B cell (primary cell): ENCODE data around the gene ILK. TPM values are rescaled to one million over a fixed set of nuclear protein-coding genes. Genes with fewer than 3 reads are reported as not detected.

Source experiments
- ATAC-seq: fragments of 200-7000 bp; cut with Tn5 transposase; one replicate; pipeline ENCODE4 v1.10.0; 2021; ENCODE audit warnings: low read depth, mild to moderate bottlenecking, moderate number of reproducible peaks, moderate library complexity
- CTCF ChIA-PET: fragments of 350-600 bp; sonication (Branson Sonifier 250); formaldehyde crosslinking; loops from one replicate; lab custom pipeline; 2021; ENCODE audit warnings: antibody characterized with exemption, inconsistent platforms; lab: Charles Lee
- POLR2A ChIA-PET: fragments of 350-600 bp; sonication (Branson Sonifier 250); formaldehyde crosslinking; loops from one replicate; lab custom pipeline; 2021; ENCODE audit warnings: antibody characterized with exemption; lab: Charles Lee
- DNase-seq: peaks from one replicate; pipeline ENCODE4 v3.0.0; 2013
- H2AFZ ChIP-seq: 2 replicates; pipeline ENCODE4 v1.6.1; 2012; ENCODE audit warnings: mild to moderate bottlenecking, low read depth, low read length; ENCODE audit not compliant: insufficient read depth, poor library complexity, severe bottlenecking
- H3K27ac ChIP-seq, 2 donors: 1 replicate in 1 of 2; 2 replicates in 1 of 2; pipeline ENCODE4 v1.5.1; 2012 to 2013; ENCODE audit warnings: low read length in 2 of 2, mild to moderate bottlenecking in 2 of 2, moderate library complexity in 1 of 2
- H3K27me3 ChIP-seq, 4 experiments: fragments of 200-600 bp in 1 of 4; sonication (generic) in 1 of 4; replicated peaks in 1 of 4; 1 replicate in 2 of 4; 2 replicates in 2 of 4; pipeline versions ENCODE4 v1.6.1 to v1.7.0; 2013 to 2016; ENCODE audit warnings: low read length in 3 of 4, mild to moderate bottlenecking in 2 of 4, mixed read lengths in 1 of 4, moderate library complexity in 1 of 4; ENCODE audit not compliant: insufficient read depth in 4 of 4, control insufficient read depth in 3 of 4; ENCODE audit errors: control extremely low read depth in 1 of 4
- H3K36me3 ChIP-seq, 2 experiments: replicated peaks in 1 of 2; 1 replicate in 1 of 2; 2 replicates in 1 of 2; pipeline versions ENCODE4 v1.6.1 to v1.7.1; 2013; ENCODE audit warnings: low read length in 1 of 2; ENCODE audit not compliant: insufficient read depth in 2 of 2, control insufficient read depth in 1 of 2; ENCODE audit errors: control extremely low read depth in 1 of 2, extremely low read depth in 1 of 2
- H3K4me1 ChIP-seq, 2 donors: fragments of 200-600 bp in 1 of 2; sonication (generic) in 1 of 2; 1 replicate in 1 of 2; 2 replicates in 1 of 2; pipeline versions ENCODE4 v1.5.1 to v1.6.1; 2013 to 2017; ENCODE audit warnings: low read length in 2 of 2; ENCODE audit not compliant: control insufficient read depth in 2 of 2, insufficient read depth in 2 of 2
- H3K4me2 ChIP-seq: replicated peaks from 2 replicates; pipeline ENCODE3; 2012; ENCODE audit warnings: mild to moderate bottlenecking, low read depth, low read length; ENCODE audit not compliant: poor library complexity, severe bottlenecking
- H3K4me3 ChIP-seq, 5 experiments: fragments of 200-600 bp in 1 of 5; sonication (generic) in 1 of 5; 1 replicate in 3 of 5; 2 replicates in 2 of 5; pipeline versions ENCODE4 v1.5.1 to v1.7.0; 2011 to 2016; ENCODE audit warnings: low read length in 4 of 5, mild to moderate bottlenecking in 4 of 5, low read depth in 2 of 5, control low read depth in 1 of 5, moderate library complexity in 1 of 5; ENCODE audit not compliant: insufficient read depth in 1 of 5; ENCODE audit errors: control extremely low read depth in 1 of 5, extremely low read depth in 1 of 5
- H3K79me2 ChIP-seq: fragments of 200-600 bp; sonication (generic); one replicate; pipeline ENCODE4 v1.6.0; 2016; ENCODE audit warnings: low read length; ENCODE audit not compliant: control insufficient read depth, insufficient read depth
- H3K9ac ChIP-seq: fragments of 200-600 bp; sonication (generic); 2 replicates; pipeline ENCODE4 v1.6.1; 2017; ENCODE audit warnings: mild to moderate bottlenecking, low read length, moderate library complexity
- H3K9me3 ChIP-seq, 3 donors: one replicate each; pipeline versions ENCODE4 v1.6.1 to v1.7.1; 2013; ENCODE audit warnings: low read length in 2 of 3; ENCODE audit not compliant: control insufficient read depth in 2 of 3, insufficient read depth in 1 of 3; ENCODE audit errors: control extremely low read depth in 1 of 3
- H4K20me1 ChIP-seq: 2 replicates; pipeline ENCODE4 v1.6.0; 2012; ENCODE audit warnings: mild to moderate bottlenecking, low read length; ENCODE audit not compliant: insufficient read depth, control insufficient read depth, poor library complexity, severe bottlenecking
- H3K27ac Mint-ChIP-seq: one replicate; pipeline ENCODE4 v1.8.0; 2021; ENCODE audit warnings: mixed read lengths
- H3K27me3 Mint-ChIP-seq: one replicate; pipeline ENCODE4 v1.8.0; 2021; ENCODE audit warnings: mixed read lengths
- H3K4me1 Mint-ChIP-seq: one replicate; pipeline ENCODE4 v1.8.0; 2021; ENCODE audit warnings: mixed read lengths
- H3K4me3 Mint-ChIP-seq: one replicate; pipeline ENCODE4 v1.8.0; 2021; ENCODE audit warnings: mixed read lengths
- H3K9me3 Mint-ChIP-seq: one replicate; pipeline ENCODE4 v1.8.0; 2022; ENCODE audit warnings: mixed read lengths; ENCODE audit not compliant: insufficient read depth
- EZH2 ChIP-seq: IDR thresholded peaks from 2 replicates; pipeline ENCODE4 v1.6.1; 2012; ENCODE audit warnings: borderline replicate concordance, low read depth, mild to moderate bottlenecking, moderate library complexity, low read length; ENCODE audit not compliant: insufficient read depth, poor library complexity, severe bottlenecking
- intact Hi-C: fragments of 100-400 bp; cut with micrococcal nuclease; formaldehyde crosslinking; loops from one replicate; pipeline ENCODE4 v1.10.0; 2022
- polyA plus RNA-seq: library from polyadenylated mRNA; depleted of rRNA; stranded (reverse); fragments of >200 nt; gene quantifications from 2 replicates; pipeline ENCODE4 v1.2.3, GENCODE V29; 2012
- total RNA-seq, 2 donors: library from RNA; stranded (reverse); fragments of 120-200 nt in 1 of 2; gene quantifications; 1 replicate in 1 of 2; 2 replicates in 1 of 2; pipeline versions ENCODE4 v1.2.3 to v1.2.4, GENCODE V29; 2013 to 2022
- TF ChIP-seq, protein P1 (sequence below): fragments of 200-600 bp; IDR thresholded peaks from one replicate; pipeline ENCODE4 v1.8.0; 2022; ENCODE audit warnings: antibody characterized with exemption, mild to moderate bottlenecking

ILK gene
- total and polyA plus RNA-seq, 2 donors (not counting 1 experiment from before 2014, with no cell fraction given) = 88.5 to 131 TPM

DNA sequence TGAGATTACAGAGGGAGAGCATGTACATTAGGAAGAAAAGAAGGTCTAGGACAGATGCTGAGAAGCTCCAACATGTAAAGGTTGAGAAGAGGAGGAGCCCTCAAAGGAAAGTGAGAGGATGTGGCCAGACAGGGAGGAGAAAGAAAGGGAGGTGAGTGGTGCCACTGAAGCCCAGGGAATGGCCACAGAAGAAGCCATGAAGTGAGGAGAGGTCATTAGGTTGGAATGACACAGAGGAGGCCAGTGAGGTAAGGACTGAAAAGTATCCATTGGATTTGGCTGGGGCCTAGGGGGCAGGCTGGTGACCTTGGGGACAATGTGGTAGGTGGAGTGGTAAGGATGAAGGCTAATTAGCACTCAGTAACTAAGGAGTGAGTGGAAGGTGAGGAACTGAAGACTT lies 55.1 kb downstream of the ILK start:
- H3K27me3 ChIP-seq = peaks cover 0 to 19% (median 12%) of the 10 kb centered on the region in 4 experiments
- Mint-ChIP-seq H3K9me3 (no peaks in the 10 kb centered on the region), H3K4me3 (no peak overlapping the region), H3K27ac (no peak overlapping the region), H3K27me3 (peaks cover 13% of the 10 kb centered on the region), H3K4me1 (peaks cover 9% of the 10 kb centered on the region)
- no peaks in the 10 kb centered on the region for H3K36me3 ChIP-seq
- H4K20me1 ChIP-seq = no peaks in the 10 kb centered on the region
- ChIA-PET CTCF (interaction anchor here (0.8 to 1.0 kb wide), 2 partner anchors 9 to 317 kb away, joined by 4 to 7 read pairs; no protein-coding TSS in a partner anchor), POLR2A (no interaction called here)
- ATAC-seq (no peak), DNase-seq (no peak)
- no peak overlapping the region for H3K27ac ChIP-seq
- no peak overlapping the region for H3K4me3 ChIP-seq
- no peaks in the 10 kb centered on the region for H3K79me2 ChIP-seq
- no peak overlapping the region for H2AFZ ChIP-seq
- intact Hi-C loops = no loop called here
- H3K4me2 ChIP-seq = no peak overlapping the region
- TF ChIP-seq EZH2 = no peak
- TF ChIP-seq, protein P1, sequence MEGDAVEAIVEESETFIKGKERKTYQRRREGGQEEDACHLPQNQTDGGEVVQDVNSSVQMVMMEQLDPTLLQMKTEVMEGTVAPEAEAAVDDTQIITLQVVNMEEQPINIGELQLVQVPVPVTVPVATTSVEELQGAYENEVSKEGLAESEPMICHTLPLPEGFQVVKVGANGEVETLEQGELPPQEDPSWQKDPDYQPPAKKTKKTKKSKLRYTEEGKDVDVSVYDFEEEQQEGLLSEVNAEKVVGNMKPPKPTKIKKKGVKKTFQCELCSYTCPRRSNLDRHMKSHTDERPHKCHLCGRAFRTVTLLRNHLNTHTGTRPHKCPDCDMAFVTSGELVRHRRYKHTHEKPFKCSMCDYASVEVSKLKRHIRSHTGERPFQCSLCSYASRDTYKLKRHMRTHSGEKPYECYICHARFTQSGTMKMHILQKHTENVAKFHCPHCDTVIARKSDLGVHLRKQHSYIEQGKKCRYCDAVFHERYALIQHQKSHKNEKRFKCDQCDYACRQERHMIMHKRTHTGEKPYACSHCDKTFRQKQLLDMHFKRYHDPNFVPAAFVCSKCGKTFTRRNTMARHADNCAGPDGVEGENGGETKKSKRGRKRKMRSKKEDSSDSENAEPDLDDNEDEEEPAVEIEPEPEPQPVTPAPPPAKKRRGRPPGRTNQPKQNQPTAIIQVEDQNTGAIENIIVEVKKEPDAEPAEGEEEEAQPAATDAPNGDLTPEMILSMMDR = no peak
- H3K4me1 ChIP-seq = peaks cover 10 to 12% of the 10 kb centered on the region in 2 donors
- no peaks in the 10 kb centered on the region for H3K9me3 ChIP-seq
- H3K9ac ChIP-seq = no peak overlapping the region

Other genes with a start within 250 kb of the ILK start
- 18.3 TPM in 2 replicates for gene SMPD1, start 213.3 kb upstream of the ILK start, total RNA-seq
- gene SMPD1, start 213.3 kb upstream of the ILK start, polyA plus RNA-seq = 30.7 and 32.0 TPM in 2 replicates
- 31.4 and 32.5 TPM in 2 replicates for gene APBB1, start 184.7 kb upstream of the ILK start, total RNA-seq
- 23.4 and 23.8 TPM in 2 replicates for gene APBB1, start 184.7 kb upstream of the ILK start, polyA plus RNA-seq
- 1.1 and 2.4 TPM in 2 replicates for gene HPX, start 162.8 kb upstream of the ILK start, total RNA-seq
- 0.64 and 1.2 TPM in 2 replicates for gene HPX, start 162.8 kb upstream of the ILK start, polyA plus RNA-seq
- 16.0 and 20.1 TPM in 2 replicates for gene TRIM3, start 129.8 kb upstream of the ILK start, total RNA-seq
- 11.4 and 17.8 TPM in 2 replicates for gene TRIM3, start 129.8 kb upstream of the ILK start, polyA plus RNA-seq
- 46.8 and 47.5 TPM in 2 replicates for gene ARFIP2, start 122.4 kb upstream of the ILK start, total RNA-seq
- gene ARFIP2, start 122.4 kb upstream of the ILK start, polyA plus RNA-seq = 54.5 and 88.1 TPM in 2 replicates
- gene TIMM10B, start 122.3 kb upstream of the ILK start, total RNA-seq = 62.1 and 63.7 TPM in 2 replicates
- 42.9 and 48.5 TPM in 2 replicates for gene TIMM10B, start 122.3 kb upstream of the ILK start, polyA plus RNA-seq
- 58.2 and 59.6 TPM in 2 replicates for gene DNHD1, start 106.5 kb upstream of the ILK start, total RNA-seq
- gene DNHD1, start 106.5 kb upstream of the ILK start, polyA plus RNA-seq = 53.9 and 58.0 TPM in 2 replicates
- gene RRP8, start 158 bp upstream of the ILK start, total RNA-seq = 29.4 and 29.5 TPM in 2 replicates
- 6.8 and 8.6 TPM in 2 replicates for gene RRP8, start 158 bp upstream of the ILK start, polyA plus RNA-seq
- gene TAF10, start 8.4 kb downstream of the ILK start, total RNA-seq = 92.2 and 114 TPM in 2 replicates
- gene TAF10, start 8.4 kb downstream of the ILK start, polyA plus RNA-seq = 107 and 156 TPM in 2 replicates
- 191 and 200 TPM in 2 replicates for gene TPP1, start 15.6 kb downstream of the ILK start, total RNA-seq
- gene TPP1, start 15.6 kb downstream of the ILK start, polyA plus RNA-seq = 118 and 133 TPM in 2 replicates
- 0.78 and 0.84 TPM in 2 replicates for gene DCHS1, start 52.0 kb downstream of the ILK start, total RNA-seq
- 0.31 and 0.79 TPM in 2 replicates for gene DCHS1, start 52.0 kb downstream of the ILK start, polyA plus RNA-seq
- gene MRPL17, start 79.6 kb downstream of the ILK start, total RNA-seq = 18.2 and 23.1 TPM in 2 replicates
- gene MRPL17, start 79.6 kb downstream of the ILK start, polyA plus RNA-seq = 4.8 and 9.9 TPM in 2 replicates
- 0.27 TPM in 1 of 2 replicates, not detected in the other for gene OR2AG2, start 168.2 kb downstream of the ILK start, total RNA-seq
- not detected in 2 replicates for gene OR2AG2, start 168.2 kb downstream of the ILK start, polyA plus RNA-seq
- not detected in 2 replicates for gene OR2AG1, start 179.2 kb downstream of the ILK start, total RNA-seq
- not detected in 2 replicates for gene OR2AG1, start 179.2 kb downstream of the ILK start, polyA plus RNA-seq
- gene OR6A2, start 195.9 kb downstream of the ILK start, total RNA-seq = 0.10 and 0.12 TPM in 2 replicates
- gene OR6A2, start 195.9 kb downstream of the ILK start, polyA plus RNA-seq = not detected in 2 replicates
- gene OR10A5, start 241.9 kb downstream of the ILK start, total RNA-seq = not detected in 2 replicates
- gene OR10A5, start 241.9 kb downstream of the ILK start, polyA plus RNA-seq = not detected in 2 replicates